DMS53 treated with DMSO at 0.1 percent for 48 hours (cell line): Measurements from ENCODE around the gene AMMECR1.
A peak's percentile ranks its signal among the peaks of the same experiment; 100 is the strongest.
"Not testable (repeated sequence)": the region's sequence is repeated elsewhere in the genome, so short reads cannot be mapped to it uniquely, and the experiment has no call there.

Experiments
- DNase-seq: peaks from one replicate; lab custom pipeline; 2025; ENCODE audit not compliant: unreplicated experiment; lab: John Stamatoyannopoulos, UW

Gene AMMECR1

DNA sequence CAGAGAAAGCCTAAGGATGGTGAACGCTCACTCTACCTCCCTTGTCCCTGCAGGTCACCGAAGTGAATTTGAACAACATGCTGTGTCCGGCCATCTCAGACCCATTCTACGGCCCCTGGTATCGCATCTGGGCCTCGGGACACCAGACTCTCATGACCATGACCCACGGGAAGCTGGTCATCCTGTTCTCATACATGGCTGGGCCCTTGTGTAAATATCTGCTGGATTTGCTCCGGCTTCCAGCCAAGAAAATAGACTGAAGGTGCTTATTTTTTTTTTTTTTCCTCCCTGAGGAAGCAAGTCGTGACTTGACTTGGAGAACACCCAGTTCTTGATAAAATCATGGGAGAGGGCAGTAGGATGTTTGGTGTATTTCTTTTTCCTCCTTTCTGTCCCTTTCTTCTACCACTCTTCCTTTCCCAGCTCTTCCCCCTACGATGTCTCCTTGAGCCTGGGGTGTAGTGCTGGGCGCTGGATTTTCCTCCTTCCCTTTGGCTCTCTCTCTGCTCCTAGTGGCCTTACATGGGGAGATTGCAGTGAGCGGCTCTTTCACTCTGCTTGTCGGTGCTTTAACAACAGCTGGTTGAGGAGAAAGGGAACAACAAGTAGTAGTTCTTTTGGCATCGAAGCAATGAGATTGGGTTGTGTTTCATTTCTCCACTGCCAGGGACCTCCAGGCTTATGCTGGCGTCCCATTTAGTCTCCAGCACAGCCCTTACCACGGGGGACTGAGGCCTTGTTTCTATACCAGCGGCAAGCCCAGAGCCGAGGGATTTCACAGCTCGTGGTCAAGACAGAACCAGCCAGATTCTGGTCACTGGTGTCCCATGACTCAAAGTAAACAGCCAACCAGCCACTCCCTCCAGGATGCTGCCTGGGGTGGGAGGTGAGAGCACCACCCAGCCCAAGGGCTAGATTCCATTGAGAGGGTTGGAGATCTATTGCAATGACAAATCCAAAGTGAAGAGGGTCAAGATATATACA lies 144.4 kb downstream of the AMMECR1 start:
- no peak for DNase-seq

DNA sequence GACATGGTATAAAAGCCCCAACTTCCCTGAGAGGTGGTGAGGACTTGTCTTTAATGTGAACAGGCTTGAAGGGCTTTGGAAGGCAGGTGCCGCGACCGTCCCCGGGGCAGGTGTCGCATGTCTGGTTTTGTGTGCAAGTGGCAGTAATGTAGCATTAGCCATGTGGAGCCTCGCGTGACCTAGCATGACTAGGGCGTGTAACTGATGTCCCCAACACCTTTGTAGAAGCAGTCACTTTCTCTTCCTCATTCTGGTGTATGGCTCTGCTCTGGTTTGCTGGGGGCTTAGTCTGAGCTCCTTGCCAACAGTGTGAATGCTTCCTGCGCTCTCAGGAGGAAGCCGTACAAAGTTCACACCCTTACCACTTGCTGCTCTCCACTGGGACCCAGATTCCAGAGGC lies 145.7 kb downstream of the AMMECR1 start:
- no peak for DNase-seq

DNA sequence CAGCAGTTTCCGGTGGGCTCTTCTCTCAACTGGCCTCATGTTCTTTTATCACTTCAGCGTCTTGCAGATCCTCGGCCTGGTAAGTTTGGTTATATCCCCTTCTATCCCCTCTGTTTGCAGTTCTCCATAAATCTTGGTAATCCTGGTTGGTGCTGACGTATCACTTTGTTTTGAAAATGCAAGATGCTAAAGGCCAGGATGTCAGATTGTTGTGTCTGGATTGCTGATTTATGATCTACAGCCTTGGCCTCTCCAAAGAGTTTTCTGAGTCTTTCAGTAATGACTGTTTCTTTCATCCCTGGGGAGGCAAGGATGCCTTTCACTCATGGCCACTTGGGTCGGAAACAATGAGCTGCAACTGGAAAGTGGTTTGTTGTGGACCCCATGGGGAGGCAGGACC lies 146.4 kb downstream of the AMMECR1 start:
- DNase-seq, result no peak

DNA sequence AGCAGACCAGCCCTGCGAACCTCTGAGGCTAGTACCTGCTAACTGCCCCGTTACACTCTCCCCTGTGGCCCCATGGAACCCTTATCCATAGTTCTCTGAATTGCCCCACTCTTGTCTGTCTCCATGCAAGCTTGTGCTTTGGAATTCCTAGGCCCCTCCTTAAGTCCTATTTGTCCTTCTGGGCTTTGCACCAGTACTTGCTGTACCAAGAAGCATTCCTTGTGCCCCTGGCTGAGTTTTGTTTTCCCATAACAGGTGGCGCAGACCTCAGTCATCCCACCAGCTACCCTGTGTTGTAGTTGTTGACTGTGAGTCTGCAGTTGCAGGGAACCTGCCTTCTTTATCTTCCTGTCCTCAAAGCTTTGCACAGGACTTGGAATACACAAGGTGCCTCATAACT lies 147.9 kb downstream of the AMMECR1 start:
- no peak for DNase-seq

DNA sequence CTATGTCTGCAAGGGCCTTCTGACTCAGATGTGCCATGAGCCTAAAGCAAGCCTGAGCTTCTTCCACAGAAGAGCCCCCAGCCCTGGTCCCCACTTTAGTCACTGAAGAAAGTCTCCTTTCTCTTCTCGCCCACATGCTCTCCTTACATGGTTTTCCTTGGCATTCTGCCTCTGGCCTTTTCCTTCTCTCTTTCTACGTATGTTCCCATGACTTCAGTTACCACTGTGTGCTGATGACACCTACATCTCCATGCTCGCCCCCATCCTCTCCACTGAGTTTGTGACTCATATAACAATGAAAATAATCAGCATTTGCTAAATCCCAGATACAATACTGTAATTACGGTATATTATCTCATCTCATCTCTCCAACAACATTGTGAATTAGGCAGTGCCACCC lies 149.3 kb downstream of the AMMECR1 start:
- no peak for DNase-seq

DNA sequence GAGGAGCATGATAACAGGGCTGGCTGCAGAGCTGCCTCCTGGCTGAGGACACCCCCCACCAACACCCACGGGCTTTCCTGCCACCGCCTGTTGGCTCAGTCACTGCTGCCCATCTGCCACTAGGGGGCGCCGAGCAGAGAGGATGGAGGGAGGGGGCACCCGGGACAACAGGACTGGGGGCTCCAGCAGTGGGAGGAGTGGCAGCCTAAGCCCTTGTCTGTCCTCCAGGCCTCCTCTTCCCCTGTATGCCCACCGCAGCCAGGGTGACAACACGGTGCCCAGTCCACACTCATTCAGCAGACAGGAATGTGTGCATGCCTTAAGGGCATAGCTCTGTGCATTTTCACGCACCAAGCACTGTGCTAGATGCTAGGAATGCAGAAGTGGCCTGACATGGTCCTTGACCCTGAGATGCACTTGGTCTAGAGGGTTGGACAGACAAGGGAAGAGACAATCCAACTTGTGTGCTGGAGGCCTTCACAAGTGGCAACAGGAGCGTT lies 149.9 kb downstream of the AMMECR1 start:
- no peak for DNase-seq

DNA sequence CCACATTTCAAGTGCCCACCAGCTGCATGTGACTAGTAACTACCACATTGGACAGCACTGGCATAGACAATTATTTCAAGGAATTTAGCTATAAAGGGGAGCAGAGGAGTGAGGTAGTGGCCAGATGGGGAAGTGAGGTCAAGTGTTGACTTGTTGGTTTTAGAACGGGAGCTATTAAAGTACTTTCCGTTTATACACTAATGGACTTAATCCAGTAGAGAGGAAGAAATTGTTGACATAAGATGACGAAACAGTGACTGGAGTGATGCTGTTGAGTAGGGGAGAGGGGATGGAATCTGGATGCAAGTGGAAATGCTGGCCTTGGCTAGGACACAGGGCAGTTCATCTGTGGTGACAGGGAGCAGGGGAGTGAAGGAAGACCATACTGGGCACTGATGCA lies 154.4 kb downstream of the AMMECR1 start:
- peak; percentile 47 for DNase-seq

DNA sequence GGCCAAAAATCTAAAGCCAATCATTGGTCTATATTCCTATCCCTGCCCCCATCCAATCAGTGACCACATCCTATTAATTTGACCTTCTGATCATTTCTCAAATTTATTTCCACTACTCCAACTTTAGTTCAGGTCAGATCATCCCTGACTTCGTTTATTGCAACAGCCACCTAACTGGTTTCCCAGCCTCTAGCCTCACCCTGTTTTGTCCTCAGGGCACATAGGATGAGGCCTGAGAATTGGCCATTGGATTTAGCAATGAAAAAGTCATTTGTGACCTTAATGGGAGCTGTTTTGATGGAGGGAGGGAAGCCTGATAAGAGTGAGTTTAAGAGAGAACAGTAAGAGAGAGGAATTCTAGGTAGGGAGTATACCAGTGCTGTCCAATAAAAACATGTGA lies 155.0 kb downstream of the AMMECR1 start:
- DNase-seq, result no peak

DNA sequence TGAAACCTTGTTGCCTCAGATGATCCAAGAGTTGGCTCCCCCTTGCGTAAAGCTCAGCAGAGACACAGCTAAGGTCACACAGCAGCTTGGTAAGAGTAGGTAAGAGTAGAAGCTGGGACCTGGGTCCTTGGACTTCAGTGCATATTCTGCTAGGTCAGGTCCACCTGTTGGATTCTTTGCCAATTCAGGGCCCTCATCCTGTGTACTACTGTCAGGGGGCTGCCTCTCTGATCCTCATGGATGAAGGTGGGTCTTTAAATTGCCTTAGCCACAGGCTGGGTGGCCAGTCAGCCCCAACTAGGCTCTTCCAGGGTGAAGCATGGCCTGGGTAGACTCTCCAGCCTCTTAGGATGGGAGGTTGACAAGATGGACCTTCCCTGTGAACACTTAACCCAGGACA lies 155.8 kb downstream of the AMMECR1 start:
- no peak for DNase-seq

DNA sequence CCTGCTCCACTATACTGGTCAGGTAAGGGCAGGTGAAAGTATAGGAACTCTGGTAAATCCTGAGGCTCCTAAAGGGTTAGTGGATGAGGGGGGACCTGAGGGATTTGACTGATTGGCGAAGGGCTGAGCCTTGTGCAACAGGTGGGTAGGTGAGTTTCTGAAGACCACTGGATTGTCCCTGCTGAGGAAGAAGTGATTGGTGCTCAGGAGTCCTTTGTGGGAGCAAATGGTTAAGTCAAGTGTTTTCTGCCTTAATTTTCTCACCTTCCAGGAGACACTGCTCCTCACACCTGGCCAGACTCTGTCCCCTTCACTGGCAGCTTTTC lies 156.6 kb downstream of the AMMECR1 start:
- DNase-seq, result no peak

DNA sequence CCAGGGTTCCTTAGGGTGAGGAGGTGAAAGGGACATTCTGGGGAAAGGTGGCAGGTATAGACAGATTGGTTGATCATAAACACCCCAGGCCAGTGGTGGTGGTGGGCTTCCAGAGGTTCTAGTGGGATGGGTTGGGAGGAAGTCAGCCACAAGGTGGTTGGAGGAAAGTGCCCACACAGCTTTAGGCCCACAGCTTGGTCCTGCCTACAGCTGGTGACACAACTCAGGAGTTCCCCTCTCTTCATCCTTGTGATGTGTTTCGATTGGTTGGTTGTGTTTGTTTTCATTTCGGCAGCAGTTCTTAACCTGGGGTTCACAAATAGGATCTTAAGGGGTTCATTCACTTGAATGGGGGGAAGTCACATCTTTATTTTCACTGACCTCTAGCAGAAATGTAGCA lies 158.0 kb downstream of the AMMECR1 start:
- no peak for DNase-seq

DNA sequence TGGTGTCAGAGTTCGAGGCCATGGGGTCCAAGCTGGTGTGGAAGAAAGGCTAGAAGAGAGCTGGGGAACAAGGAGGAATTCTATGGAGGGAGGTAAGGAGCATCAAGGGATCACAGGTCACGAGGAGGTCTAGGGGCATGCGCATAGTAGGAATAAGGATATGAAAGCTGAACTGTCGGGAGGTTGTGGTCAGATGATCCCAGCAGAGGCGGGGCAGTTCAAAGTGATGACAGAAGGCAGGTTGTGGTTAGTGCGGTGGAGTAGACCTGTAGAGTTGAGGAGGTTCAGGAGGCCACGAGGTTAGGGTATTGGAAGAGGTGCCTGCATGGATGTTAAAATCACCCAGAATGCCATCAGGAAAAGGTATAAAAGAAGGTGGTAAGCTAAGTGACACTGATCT lies 158.7 kb downstream of the AMMECR1 start:
- no peak for DNase-seq

DNA sequence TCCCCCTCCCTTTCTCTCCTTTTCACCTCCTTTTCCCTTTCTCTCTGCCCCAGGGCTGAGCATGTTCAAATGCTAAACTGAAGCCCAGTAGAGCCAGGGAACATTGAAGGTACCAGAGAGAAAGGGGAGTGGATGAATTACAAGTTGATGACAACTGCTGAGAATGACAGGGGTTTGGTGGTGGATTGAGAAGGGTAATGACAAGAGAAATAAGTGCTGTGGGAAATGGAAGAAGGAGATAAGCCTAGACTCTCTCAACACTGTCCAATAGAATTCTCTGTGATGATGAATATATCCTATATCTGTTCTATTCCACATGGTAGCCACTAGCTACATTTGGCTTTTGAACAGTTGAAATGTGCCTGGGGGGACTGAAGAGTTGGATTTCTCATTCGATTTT lies 160.4 kb downstream of the AMMECR1 start:
- DNase-seq, result no peak

DNA sequence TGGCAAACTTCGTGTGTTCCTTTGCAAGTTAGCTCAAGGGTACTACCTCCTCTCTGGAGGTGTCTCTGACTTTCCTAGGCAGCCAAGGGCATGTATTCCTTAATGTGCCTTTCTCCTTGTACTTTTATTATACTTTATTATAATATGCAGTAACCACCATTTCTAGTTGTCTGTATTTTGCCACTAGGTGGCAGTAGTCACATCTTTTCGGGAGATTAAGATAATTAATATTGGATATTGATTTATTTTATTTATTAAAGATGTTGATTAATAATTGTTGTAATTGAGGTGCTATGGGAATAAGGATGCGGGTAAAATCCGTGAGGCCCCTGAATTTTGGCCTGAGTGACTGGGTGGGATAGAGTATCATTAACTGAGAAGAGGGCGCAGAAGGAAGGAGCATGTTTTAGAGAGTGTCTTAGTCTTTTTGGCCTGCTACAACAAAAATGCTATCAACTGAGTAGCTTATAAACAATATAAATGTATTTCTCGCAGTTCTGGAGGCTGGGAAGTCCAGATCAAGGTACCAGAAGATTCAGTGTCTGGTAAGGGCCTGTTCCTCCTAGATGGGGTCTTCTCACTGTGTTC lies 161.6 kb downstream of the AMMECR1 start:
- DNase-seq, result no peak

DNA sequence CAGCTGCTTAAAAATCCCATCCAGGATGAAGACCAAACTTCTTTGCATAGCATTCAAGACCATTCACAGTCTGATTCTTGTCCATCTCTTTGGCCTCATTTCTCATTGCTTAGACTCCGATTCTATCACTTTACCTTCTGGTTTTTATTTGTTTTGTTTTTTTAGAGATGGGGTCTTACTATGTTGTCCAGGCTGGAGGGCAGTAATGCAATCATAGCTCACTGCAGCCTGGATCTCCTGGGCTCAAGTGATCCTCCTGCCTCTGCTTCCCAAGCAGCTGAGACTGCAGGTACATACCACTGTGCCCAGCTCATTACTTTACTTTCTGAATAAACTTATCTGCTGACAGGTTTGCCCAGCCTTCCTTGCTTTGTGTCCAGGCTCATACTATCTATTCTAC lies 162.1 kb downstream of the AMMECR1 start:
- DNase-seq, result no peak

DNA sequence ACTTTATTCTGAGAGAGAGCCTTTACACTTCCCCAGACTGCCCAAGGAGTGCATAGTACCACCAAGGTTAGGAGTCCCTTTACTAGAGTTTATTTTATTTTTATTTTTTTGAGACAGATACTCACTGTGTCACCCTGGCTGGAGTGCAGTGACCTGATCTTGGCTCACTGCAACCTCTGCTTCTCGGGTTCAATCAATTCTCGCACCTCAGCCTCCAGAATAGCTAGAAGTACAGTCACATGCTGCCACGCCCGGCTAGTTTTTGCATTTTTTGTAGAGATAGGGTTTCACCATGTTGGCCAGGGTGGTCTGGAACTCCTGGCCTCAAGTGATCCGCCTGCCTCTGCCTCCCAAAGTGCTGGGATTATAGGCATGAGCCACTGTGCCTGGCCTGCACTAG lies 163.6 kb downstream of the AMMECR1 start:
- DNase-seq, result not testable (repeated sequence)

DNA sequence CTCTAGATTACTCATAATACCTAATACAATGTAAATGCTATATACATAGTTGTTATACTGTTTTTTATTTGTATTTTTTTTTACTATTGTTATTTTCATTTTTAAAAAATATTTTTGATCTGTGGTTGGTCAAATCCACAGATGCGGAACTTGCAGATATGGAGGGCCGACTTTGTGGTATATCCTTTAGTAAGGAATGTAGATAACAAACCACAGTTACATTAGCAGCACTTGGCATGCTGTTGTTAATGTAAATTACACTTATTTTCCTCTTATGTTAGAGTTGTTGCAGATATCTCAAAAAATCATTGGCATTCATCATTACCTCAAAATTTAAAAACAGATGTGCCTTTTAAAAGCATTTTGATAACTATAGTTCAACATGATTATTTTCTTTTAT lies 164.0 kb downstream of the AMMECR1 start:
- DNase-seq, result no peak

DNA sequence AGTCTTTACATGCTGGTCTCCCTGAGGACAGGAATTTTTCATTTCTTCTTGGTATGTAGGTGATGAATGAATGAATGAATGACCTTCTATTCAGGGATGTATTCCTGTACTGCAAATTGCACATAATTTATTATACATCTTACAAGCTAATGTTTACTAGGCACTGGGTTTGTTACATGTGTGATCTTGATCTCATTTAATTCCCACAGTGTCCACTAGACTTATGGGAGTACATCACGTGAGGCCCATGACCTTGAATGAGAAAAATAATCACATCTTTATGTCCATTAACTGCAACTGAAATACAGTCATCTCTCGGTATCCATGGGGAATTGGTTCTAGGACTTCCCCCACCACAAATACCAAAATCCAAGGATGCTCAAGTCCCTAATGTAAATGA lies 164.6 kb downstream of the AMMECR1 start:
- DNase-seq, result no peak

DNA sequence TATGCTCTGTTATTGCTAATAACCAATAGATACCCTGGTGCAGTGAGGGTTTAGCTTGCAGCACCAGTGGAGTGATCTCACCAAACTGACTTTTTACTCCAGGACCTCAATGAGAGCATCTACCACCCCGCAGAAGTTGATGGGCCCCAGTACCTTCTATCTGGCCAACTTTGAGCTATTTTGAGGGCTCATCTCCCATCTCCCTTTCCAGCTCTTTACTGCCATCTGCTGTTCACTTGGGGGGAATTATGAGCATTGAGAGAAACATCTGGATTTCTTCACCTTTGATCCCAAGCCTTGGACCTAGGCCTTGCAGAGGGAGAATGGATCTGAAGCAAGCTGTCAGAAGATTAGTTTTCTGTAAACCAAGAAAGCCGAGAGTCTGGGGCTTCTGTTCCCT lies 171.4 kb downstream of the AMMECR1 start:
- DNase-seq, result peak; percentile 24

DNA sequence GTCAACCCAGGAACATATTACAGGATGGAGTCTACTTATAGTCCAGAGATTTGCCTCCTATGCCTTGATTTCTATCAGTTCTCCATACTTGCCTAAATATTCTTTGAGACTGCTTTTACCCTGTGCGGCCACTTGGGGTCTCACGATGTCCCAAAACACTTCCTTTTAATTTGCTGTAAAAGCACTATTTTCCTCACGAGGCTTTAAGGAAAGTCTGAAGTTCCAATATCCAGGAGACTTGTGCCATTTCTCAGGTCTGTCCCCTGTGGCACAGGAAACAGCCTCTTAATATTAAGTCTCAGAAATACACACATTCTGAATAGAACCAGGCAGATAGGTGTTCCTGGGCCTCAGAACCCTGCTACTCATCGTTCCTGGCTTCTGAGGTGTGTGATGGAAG lies 172.0 kb downstream of the AMMECR1 start:
- peak; percentile 25 for DNase-seq

DNA sequence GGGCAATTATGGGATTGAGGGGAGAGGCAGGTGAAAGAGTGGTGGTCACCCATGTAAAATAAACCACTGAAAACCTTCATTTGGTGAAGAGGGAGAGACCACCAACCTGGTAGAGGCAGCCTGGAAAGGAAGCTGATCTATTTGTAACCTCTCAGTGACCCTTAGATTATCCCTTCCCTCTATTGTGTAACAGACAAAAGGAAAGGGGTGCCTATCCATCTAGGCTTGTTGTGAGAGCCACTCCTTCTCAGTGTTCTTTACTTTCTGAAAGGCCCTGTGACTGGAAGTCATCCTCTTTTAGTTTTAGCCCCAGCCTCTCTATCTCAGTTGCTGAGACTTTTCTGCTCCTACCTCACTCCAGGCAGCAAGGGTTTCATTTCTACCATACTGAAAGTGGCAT lies 172.6 kb downstream of the AMMECR1 start:
- no peak for DNase-seq
